T-helper 9 cell (primary cell): Measurements from ENCODE around the gene CCDC134.
"Not testable (repeated sequence)": the region's sequence is repeated elsewhere in the genome, so short reads cannot be mapped to it uniquely, and the experiment has no call there.

Experiments
- DNase-seq: peaks from one replicate; pipeline ENCODE4 v3.0.0-alpha.2; 2020

The CCDC134 gene

DNA sequence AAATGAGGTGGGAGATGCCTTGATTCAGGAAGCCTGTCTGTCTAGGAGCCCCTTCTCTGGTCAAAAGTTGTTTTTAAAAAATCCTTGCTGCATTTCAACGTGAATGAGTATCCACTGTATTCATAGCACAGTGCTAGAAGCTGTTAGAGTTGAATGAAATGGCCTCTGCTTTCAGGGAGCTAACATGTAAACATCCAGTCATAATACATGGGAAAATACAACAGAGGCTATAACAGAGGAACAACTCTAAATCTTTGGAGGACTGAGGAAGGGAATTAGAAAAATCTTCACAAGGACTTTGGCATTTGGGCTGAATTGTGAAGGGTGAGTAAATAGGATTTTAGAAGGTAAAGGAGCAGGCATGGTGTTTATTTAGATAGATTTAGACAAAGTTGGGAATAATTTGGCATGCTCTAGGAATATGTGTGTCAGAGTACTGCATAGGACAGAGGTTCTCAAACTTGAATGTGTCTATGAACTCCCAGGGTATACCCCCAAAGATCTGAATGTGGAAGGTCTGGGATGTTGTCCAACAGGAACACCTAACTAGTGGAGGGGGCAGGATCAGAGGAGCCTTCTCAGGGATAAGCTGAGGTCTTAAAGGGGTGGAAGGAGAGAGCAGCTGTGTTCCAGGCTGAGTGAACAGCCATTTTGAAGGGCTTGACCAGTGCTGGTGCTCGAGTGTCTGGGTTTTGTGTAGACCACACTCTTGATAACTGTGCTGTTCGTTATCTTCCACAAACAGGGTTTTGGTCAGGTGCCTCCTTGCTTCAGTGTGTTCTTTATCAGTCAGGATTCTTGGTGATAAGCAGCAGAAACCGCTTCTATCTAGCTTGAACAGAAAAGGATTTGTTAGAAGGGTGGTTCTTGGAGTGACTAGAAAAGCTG, 45.1 kb downstream of the CCDC134 start:
- no peak for DNase-seq

DNA sequence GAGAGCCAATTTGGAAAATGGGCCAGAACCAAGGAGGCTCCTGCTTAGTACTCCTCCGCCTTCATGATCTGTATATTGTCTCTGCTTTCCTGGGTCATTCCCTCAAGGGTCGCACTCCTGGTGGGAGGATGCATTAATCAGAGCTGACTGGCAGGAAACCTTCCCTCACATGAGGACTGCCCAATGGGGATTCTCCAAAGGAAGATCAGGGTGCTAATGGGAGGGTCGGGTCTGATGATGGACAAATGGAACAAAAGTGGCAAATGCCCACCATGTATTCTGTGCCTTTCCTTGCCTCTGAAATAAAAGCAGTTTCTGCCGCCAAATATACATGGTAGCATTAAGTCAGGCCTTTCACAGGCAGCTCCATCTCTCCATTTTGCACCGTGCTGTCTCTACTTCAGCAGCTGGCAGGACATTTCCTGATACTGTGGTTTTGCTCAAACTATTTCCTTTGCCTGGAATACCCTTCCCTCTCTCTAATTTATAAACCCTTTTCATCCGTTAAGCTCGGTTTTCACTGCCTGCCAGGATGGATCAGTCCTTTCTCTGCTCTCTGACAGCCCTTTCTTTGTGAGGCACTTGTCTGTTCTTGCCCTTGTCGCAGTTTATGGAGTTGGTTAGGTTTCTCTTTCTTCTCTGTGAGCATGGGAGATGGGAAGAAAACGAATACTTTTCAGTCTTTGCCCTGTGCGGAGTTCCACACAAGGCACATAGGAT, 45.9 kb downstream of the CCDC134 start:
- no peak for DNase-seq

DNA sequence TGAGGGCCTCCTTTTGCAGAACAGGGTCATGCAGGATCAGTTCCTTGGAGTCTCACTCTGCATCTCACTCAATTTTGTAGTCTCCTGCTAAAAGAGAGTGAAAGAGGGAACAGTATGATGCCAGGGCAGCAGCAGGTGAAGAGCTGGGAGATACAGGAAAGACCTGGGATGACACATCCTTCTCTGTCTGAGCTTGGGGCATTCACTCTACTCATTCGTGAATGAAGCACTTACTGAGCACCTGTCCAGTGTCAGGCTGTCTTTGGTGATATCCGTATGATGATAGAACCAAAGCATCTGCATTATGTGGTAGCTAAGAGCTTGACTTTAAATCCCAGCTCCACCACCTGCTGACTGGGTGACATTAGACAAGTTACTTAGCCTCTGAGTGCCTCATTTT, 46.8 kb downstream of the CCDC134 start:
- no peak for DNase-seq

DNA sequence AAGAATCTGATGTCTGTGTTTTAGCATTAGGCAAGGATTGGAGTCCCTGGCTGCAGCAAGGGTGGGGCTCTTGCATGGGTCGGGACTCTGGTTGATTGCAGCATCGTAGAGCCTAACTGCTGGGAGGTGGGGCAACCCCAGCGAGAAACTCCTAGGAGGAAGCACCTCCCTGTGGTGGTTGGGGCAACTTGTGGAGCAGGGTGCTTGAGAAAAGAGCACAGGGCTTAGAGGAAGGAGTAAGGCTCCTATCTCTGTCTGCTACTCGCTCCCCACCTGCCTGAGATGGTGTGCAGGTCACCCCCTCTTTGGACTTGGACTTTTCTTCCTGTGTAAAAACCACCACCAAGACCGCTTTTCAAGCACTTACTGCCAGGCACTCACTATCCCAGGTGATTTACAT, 48.0 kb downstream of the CCDC134 start:
- DNase-seq = no peak

DNA sequence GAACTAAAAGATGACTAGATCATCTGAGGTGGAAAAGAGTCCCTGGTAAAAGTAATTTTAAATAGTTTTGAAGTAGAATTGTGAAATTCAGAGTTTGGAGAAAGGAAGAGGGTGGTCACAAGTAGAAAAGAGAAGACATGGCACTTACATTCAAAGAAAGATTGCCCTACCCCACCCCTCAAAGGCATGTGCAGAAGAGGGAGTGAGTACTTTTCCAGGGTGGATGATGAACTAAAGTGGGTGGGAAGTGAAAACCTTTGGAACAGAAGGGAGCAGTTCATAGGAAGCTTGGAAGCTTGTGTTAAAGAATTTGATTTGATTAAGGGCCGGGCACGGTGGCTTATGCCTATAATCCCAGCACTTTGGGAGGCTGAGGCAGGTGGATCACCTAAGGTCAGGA, 56.0 kb downstream of the CCDC134 start:
- DNase-seq = no peak

DNA sequence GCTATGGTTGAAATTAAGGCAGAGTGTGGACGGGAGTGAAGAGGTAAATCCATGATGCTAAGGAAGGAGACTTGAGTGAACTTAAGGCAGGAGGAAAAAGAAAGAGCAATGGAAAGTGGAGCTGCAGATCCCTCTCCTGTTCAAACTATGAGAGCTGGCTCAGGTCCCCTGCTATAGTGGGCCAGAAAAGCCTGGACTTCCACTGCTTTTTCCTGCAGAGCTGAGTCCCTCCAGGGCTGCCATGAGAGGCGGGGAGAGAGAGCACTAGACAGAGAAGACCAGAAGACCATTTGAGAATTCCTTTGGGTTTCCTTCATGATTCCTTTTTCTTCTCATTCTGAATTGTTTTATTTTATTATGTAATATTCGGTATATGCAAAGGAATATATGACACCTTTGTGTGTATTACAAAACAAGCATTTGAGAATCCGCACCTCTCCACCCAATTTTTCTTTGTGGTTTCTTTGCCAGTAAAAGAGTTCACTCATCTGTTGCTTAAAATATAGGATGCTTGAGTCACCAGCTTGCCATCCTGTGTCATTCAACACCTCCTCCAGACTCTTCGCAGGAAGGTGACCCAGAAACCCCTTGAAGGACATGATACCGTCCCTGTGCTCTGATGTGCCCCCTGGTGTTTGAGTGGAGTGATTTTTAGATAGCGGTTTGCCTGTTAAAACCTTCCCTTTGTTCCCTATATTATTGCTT, 56.8 kb downstream of the CCDC134 start:
- DNase-seq = peak; percentile 66

DNA sequence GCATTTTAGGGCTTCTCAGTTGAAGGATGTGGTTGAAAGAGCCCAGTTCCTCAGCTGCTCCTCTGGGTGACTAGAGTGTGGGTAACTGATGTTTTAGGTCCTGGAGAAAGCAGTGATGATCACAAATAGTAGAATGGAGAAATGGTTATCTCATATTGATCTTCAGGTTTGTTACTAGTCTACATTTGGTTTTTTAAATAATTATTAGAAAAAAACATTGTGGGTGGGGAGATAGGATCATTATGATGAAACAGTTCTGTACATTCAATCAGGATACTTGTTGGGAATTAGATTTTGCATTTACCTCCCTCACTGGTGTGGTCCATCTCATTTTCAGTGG, 57.4 kb downstream of the CCDC134 start:
- DNase-seq = no peak

DNA sequence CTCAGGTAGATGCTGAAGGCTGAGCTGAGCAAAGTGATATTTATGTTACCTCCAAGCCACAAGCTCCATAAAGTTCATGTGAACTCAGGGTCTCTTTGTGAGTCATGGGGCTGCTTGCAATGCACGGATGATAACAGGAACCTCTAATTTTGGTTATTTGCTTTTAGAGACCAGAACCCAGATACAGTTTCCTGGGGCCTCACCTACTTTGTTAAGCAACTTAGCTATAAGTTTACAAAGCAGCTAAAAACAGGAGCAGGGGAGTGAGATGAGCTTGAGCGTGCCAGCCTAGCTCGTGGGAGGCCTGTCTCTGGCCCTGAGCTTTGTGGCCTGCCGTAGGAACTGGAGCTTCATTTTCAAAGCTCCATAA, 61.7 kb downstream of the CCDC134 start:
- DNase-seq = no peak

DNA sequence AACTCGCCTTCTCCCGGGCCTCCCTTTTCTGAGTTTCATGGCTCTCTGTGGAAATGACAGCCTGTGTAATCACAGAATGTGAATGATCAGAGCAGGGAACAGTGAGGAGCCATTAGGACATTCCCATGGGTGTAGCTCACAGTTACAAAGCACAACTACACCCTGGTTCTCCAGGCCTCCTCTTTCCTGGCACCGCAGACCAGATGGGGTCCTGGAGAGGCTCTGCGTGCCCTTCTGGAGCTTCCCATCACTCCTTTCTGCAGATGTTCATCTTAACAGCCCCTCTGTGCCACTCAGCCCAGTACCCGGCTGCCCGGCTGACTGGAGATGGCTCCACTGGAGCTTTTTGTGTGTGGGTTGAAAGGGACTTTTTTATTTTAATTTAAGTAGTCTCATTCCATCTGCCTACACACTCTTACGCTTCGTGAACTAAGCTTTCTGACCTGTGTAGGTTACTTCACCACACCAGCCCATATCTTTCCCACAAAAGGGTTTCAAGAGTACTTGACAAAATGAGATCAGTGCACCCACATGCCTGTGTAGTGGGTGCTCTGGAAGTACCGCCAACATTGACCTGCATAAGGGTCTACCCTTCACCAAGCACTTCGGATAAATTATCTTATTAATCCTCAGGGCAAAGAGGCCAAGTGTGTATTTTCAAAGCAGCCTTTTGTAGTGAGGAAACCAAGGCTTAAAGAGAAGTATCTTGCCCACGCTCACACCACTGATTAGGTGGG, 62.2 kb downstream of the CCDC134 start:
- no peak for DNase-seq

DNA sequence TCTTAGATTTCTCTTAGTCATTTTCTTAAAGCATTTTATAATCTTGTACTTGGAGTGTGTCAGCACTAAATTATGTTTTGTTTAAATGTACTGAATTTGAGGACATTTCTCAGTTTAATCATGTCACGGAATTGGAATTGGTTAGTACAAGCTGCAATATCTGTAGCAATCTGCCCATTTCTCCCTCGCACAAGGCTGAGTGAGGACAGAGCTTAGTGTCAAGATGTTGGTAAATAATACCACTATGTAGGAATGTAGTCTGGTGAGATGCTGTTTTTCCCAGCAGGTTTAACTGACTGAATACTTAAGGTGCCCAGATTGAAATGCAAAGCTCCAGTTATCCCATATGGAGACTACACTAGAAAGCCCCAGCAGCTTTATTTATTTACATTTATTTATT, 63.0 kb downstream of the CCDC134 start:
- no peak for DNase-seq

DNA sequence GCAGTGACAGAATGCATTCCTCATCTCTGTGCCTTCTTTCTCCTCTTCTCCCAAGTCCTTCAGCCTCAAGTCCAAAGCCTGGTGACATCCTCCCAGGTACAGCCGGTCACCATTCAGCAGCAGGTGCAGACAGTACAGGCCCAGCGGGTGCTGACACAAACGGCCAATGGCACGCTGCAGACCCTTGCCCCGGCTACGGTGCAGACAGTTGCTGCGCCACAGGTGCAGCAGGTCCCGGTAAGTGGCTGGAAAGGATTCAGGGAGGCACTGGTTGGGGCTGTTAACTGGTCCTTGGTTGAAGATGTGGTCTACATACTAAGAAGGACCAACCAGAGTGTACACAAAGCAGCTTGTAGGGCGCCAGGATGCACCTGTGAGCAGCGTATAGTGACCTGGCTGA, 68.1 kb downstream of the CCDC134 start:
- no peak for DNase-seq

DNA sequence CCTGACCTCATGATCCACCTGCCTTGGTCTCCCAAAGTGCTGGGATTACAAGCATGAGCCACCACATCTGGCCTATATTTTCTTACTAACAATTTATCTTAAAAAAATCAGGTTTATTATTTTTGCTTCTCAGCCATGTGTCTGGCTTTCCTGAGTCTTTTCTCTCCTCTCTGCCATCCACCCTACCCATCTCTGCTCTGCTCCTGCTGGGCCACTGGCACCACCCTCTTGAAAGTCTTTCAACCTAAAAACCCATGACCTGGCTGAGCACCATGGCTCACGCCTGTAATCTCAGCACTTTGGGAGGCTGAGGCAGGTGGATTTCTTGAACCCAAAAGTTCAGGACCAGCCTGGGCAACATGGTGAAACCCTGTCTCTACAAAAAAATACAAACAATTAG, 69.6 kb downstream of the CCDC134 start:
- DNase-seq = not testable (repeated sequence)

DNA sequence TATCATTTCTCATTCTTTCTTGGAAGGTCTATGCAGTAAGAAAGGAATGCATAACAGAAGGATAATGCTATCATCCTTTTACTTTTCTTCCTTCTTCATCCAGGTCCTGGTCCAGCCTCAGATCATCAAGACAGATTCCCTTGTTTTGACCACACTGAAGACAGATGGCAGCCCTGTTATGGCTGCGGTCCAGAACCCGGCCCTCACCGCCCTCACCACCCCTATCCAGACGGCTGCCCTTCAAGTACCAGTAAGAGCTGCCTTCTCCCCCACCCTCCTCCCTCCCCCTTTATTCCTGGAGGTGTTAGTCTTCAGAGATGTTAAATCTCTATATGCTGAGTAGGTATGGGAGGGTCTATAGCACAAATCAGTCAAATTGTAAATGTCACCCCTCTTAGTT, 70.3 kb downstream of the CCDC134 start:
- no peak for DNase-seq

DNA sequence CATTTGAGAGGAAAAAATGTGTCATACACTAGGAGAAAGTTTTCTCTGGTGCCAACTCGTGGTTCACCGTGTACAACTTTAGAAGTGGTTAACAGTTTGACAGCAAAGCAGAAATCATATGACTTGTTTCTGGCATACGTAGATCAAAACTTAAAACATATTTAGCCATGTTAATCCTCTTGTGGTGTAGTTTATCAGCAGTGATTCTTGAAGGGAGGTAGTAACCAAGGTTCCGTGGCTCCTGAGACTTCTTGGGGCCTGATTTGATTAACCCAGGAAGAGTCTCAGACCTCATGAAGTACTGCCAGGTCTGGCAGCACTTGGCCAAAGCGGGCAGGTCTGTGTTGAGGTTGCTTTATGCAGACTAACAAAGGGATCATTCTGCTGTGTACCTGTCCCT, 72.9 kb downstream of the CCDC134 start:
- no peak for DNase-seq

DNA sequence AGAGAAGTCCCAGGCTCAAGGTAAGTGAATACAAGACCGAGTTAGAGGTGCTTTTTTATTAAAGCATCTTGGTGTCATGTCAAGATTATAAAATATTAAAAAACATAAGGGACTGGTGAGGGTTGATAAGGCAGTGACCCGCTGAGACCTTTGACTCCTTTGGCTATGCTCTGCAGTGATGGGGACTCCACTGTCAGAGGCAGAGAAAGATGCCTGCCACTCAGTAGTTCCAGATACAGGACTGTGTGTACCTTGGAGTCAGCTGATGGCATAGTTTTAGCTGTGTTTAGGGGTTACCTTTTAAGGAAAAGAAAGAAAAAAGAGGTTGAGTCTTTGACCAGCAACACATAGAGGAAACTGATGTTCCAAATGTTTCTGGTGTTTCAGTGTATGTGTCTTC, 73.6 kb downstream of the CCDC134 start:
- DNase-seq = no peak

DNA sequence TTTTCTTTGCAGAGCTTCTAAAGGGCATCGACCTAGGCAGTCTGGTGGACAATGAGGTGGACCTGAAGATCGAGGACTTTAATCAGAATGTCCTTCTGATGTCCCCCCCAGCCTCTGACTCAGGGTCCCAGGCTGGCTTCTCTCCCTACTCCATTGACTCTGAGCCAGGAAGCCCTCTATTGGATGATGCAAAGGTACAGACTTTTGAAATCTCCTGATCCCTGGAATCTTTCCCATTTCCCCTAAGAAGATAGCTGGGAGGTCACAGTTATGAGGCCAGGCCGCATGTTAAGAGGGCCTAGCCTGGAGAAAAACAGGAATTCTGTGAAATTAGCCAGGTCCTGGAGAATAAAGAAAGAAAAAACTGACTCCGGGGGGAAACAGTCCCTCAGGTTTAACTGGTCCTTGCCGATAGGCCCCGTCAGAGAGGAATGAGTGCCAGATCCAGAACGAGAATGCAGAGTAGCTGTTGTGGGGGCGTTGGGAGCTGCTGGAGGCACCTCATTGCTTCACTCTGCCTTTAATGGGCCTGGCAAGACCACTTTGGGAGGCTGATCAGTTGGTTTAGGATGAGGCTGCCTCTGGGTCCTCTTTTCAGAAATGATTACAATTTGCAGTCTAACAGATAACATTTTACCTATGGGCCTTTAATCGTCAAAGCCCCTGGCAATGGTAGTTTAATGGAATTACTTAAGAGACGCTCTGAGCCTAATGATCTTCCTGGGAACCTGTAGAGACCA, 75.2 kb downstream of the CCDC134 start:
- DNase-seq = no peak
